ENCODE data around the gene ATP5F1D.
"Not testable (repeated sequence)": the region's sequence is repeated elsewhere in the genome, so short reads cannot be mapped to it uniquely, and the experiment has no call there.

The ATP5F1D gene

DNA sequence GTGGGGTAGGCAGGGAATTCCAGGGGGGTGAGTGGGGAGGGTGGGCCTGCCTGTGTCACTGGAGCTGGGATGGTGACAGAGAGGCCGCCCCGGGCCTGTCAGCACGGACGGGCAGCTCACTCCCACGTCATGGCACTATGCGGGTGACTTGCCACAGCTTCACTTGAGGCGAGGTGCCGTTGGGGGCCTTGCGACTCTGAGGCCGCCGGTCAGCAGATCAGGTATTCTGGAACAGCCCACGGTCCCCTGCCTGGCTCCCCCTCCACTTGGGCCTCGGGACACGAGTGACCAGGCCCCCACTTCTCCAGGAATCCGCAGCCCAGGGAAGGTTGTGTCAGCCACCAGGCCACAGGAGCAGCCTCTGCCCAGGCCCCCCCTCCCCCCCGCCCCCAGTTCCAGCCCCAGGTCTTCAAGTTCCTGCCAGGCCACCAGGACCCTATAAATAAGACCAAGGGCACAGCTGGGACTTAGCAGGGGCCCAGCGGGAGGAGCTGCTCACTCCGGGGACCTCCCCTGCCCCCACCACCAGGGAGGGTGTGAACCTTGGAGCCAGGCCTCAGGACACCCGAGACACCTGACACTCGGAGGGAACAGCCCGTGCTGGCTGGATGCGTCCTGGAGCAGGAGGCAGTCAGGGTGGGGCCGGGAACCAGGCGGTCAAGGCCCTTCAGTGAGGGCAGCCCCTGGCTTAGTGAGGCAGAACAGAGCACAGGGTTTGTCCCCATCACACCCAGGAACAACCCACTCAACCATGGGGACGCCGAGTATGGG, 4.1 kb downstream of the ATP5F1D start:
- no peak overlapping the region for H3K9ac ChIP-seq (ENCODE audit: low read length)
- no peaks in the 10 kb centered on the region for H3K27me3 ChIP-seq (ENCODE audit: low read depth, low read length)
- H2AFZ ChIP-seq (ENCODE audit: low read depth, low read length) = no peak overlapping the region
- no peak overlapping the region for H3K4me2 ChIP-seq (ENCODE audit: low read length)
- H3K9me3 ChIP-seq (ENCODE audit: insufficient read depth, low read length) = no peaks in the 10 kb centered on the region
- peaks cover 6% of the 10 kb centered on the region for H3K36me3 ChIP-seq (replicated peaks; ENCODE audit: low read depth, low read length)
- peaks cover 27% of the 10 kb centered on the region for H3K4me1 ChIP-seq (ENCODE audit: low read length)
- H3K79me2 ChIP-seq (ENCODE audit: low read length) = peaks cover 20% of the 10 kb centered on the region
- no peak overlapping the region for H3K4me3 ChIP-seq (ENCODE audit: low read length)
- H3K27ac ChIP-seq (ENCODE audit: low read length) = no peak overlapping the region
- TF ChIP-seq EZH2phosphoT487 (IDR thresholded peaks at IDR 0.05; ENCODE audit: low read depth) = no peak
- TF ChIP-seq, protein P1, sequence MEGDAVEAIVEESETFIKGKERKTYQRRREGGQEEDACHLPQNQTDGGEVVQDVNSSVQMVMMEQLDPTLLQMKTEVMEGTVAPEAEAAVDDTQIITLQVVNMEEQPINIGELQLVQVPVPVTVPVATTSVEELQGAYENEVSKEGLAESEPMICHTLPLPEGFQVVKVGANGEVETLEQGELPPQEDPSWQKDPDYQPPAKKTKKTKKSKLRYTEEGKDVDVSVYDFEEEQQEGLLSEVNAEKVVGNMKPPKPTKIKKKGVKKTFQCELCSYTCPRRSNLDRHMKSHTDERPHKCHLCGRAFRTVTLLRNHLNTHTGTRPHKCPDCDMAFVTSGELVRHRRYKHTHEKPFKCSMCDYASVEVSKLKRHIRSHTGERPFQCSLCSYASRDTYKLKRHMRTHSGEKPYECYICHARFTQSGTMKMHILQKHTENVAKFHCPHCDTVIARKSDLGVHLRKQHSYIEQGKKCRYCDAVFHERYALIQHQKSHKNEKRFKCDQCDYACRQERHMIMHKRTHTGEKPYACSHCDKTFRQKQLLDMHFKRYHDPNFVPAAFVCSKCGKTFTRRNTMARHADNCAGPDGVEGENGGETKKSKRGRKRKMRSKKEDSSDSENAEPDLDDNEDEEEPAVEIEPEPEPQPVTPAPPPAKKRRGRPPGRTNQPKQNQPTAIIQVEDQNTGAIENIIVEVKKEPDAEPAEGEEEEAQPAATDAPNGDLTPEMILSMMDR (IDR thresholded peaks at IDR 0.05; ENCODE audit: low read depth, low read length) = no peak
- no peaks in the 10 kb centered on the region for H4K20me1 ChIP-seq (ENCODE audit: insufficient read depth, low read length)

DNA sequence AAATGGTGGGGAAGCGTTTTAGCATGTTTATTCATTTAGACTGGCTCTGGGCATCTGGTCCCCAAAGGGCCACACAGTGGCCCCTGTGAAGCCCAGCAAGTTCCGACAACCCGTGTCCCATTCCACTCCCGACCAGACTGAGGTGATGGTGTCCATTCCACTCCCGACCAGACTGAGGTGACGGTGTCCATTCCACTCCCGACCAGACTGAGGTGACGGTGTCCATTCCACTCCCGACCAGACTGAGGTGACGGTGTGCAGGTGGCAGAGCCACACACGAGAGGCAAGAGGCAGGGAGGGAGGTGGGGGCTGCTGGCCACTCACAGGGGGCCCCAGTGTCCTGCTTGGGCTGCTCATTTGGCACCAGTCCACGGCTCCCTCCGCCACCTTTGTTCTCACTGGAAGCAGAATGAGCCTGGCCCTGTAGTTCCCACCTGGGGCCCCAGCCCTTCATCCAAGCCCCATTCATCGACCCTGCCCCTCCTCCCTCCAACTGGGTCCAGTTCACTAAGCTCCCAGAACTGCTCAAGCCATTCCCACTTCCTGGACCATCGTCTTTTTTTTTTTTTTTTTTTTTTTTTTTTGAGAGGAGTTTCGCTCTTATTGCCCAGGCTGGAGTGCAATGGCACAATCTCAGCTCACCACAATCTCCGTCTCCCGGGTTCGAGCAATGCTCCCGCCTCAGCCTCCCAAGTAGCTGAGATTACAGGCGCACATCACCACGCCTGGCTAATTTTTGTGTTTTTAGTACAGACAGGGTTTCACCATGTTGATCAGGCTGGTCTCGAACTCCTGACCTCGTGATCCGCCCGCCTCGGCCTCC, 4.9 kb downstream of the ATP5F1D start:
- Histone ChIP-seq H3K79me2 (ENCODE audit: low read length) (peaks cover 28% of the 10 kb centered on the region), H3K36me3 (replicated peaks; ENCODE audit: low read depth, low read length) (peaks cover 11% of the 10 kb centered on the region), H3K4me1 (ENCODE audit: low read length) (peaks cover 21% of the 10 kb centered on the region)
- not testable (repeated sequence) for H3K27me3 ChIP-seq (ENCODE audit: low read depth, low read length); H3K4me3 ChIP-seq (ENCODE audit: low read length); H3K9me3 ChIP-seq (ENCODE audit: insufficient read depth, low read length); H2AFZ ChIP-seq (ENCODE audit: low read depth, low read length); H3K9ac ChIP-seq (ENCODE audit: low read length); H3K27ac ChIP-seq (ENCODE audit: low read length); H4K20me1 ChIP-seq (ENCODE audit: insufficient read depth, low read length); H3K4me2 ChIP-seq (ENCODE audit: low read length)

DNA sequence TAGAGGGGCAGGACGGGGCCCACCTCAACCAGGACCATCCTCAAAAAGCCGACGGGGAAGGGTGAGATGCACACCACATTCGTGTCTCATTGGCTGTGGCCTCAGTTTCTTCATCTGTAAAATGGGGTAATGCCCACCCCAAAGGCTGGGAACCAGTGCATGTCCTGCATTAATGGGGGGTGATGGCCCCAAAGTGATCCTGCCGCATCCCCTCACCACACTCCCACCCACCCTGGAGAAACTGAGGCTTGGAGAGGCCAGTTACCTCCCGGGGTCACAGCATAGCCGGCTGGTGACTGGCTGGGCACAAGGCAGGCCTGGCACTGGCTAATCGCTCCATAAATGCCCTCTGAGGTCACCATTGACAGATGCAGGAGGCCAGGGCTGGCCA, 6.2 kb downstream of the ATP5F1D start:
- peak overlapping the region; percentile 82; the same call in 1 of the 2 replicates for H3K9ac ChIP-seq (ENCODE audit: low read length)
- no peaks in the 10 kb centered on the region for H4K20me1 ChIP-seq (ENCODE audit: insufficient read depth, low read length)
- peaks cover 22% of the 10 kb centered on the region for H3K36me3 ChIP-seq (replicated peaks; ENCODE audit: low read depth, low read length)
- H3K4me2 ChIP-seq (ENCODE audit: low read length) = peak overlapping the region; percentile 70
- H3K4me1 ChIP-seq (ENCODE audit: low read length) = peaks cover 29% of the 10 kb centered on the region
- H2AFZ ChIP-seq (ENCODE audit: low read depth, low read length) = no peak overlapping the region
- peaks cover 31% of the 10 kb centered on the region for H3K79me2 ChIP-seq (ENCODE audit: low read length)
- H3K9me3 ChIP-seq (ENCODE audit: insufficient read depth, low read length) = no peaks in the 10 kb centered on the region
- peak overlapping the region; percentile 81; the same call in 1 of the 2 replicates for H3K27ac ChIP-seq (ENCODE audit: low read length)
- TF ChIP-seq, protein P1 (IDR thresholded peaks at IDR 0.05; ENCODE audit: low read depth, low read length) = no peak
- TF ChIP-seq EZH2phosphoT487 (IDR thresholded peaks at IDR 0.05; ENCODE audit: low read depth) = no peak
- no peaks in the 10 kb centered on the region for H3K27me3 ChIP-seq (ENCODE audit: low read depth, low read length)
- peak overlapping the region; percentile 78 for H3K4me3 ChIP-seq (ENCODE audit: low read length)

DNA sequence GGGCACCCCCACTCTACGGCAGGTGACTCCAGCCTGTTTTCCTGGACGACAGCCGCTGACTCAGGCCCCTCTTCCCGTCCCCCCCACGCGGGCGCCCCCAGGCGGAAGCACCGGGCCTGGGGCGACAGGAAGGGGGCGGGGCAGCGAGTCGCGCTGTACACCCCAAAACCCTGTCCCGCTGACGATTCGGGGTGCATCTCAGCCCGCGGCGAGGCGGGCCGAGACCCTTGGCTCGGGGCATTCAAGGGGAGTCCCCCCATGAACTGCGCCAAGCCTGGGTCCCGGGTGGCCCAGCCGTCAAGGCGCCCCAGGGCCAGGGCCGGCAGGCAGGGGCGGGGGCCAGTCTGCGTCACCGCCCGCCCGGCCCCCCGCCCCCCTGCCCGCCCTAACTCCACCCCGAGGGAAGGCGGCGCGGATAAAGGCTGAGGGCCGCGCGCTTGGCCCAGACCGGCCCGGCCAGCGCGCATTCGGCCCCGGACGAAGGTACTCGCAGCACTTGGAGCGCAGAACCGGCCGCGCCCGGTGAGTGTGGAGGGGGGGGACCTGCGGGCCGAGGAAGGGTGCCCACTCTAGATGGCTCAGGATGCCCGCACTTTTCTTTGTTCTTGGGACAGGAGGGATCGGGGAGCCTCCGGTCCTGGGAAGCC, 6.7 kb downstream of the ATP5F1D start, which contains the start of gene MIDN:
Gene MIDN (plus strand): TSS at position 445 of the 647 bp plus-strand sequence. CDS start 1,714 bp downstream, outside the sequence.
- Histone ChIP-seq H4K20me1 (ENCODE audit: insufficient read depth, low read length) (peaks cover under 1% of the 10 kb centered on the region; the same call in 1 of the 2 replicates), H2AFZ (ENCODE audit: low read depth, low read length) (no peak within 1 kb of the TSS), H3K4me3 (ENCODE audit: low read length) (peak within 1 kb of the TSS; percentile 78), H3K27ac (ENCODE audit: low read length) (peak within 1 kb of the TSS; percentile 81), H3K79me2 (ENCODE audit: low read length) (peaks cover 36% of the 10 kb centered on the region), H3K9me3 (ENCODE audit: insufficient read depth, low read length) (no peaks in the 10 kb centered on the region), H3K4me1 (ENCODE audit: low read length) (peaks cover 33% of the 10 kb centered on the region), H3K9ac (ENCODE audit: low read length) (peak within 1 kb of the TSS; percentile 93), H3K27me3 (ENCODE audit: low read depth, low read length) (no peaks in the 10 kb centered on the region), H3K4me2 (ENCODE audit: low read length) (peak within 1 kb of the TSS; percentile 70), H3K36me3 (replicated peaks; ENCODE audit: low read depth, low read length) (peaks cover 22% of the 10 kb centered on the region)
- TF ChIP-seq, protein P1 (IDR thresholded peaks at IDR 0.05; ENCODE audit: low read depth, low read length) = peak; percentile 60
- no peak for TF ChIP-seq EZH2phosphoT487 (IDR thresholded peaks at IDR 0.05; ENCODE audit: low read depth)
